Uterus (tissue), 2 donors: ENCODE measurements around the gene UROC1.

Experiments
- CTCF ChIP-seq, 4 experiments: fragments of 200-600 bp in 2 of 4; fragments of 450-650 bp in 2 of 4; sonication (generic) in 2 of 4; IDR thresholded peaks; one replicate each; pipeline ENCODE4 v1.5.1; 2016 to 2019; ENCODE audit warnings: antibody characterized with exemption in 4 of 4, mild to moderate bottlenecking in 2 of 4, moderate library complexity in 1 of 4
- POLR2A ChIP-seq, 2 donors: fragments of 450-650 bp; IDR thresholded peaks; one replicate each; pipeline ENCODE4 v1.6.1; 2016; ENCODE audit warnings: antibody characterized with exemption in 2 of 2, mild to moderate bottlenecking in 1 of 2, moderate library complexity in 1 of 2

GRCh38 chr3:126512916-126513650 lies 4.5 kb downstream of the UROC1 start:
- TF ChIP-seq CTCF (IDR thresholded peaks at IDR 0.05): no peak
- TF ChIP-seq POLR2A (IDR thresholded peaks at IDR 0.05): no peak
